Metanephros (tissue), 1 donor: ENCODE results near the gene UTP14A. TPM values are rescaled to one million over a fixed set of nuclear protein-coding genes. Genes with fewer than 3 reads are reported as not detected.

Source experiments
- total RNA-seq: library from RNA; depleted of rRNA; stranded (reverse); fragments of >200 nt; gene quantifications from one replicate; pipeline ENCODE4 v1.2.3, GENCODE V29; 2014

The UTP14A gene, protein sequence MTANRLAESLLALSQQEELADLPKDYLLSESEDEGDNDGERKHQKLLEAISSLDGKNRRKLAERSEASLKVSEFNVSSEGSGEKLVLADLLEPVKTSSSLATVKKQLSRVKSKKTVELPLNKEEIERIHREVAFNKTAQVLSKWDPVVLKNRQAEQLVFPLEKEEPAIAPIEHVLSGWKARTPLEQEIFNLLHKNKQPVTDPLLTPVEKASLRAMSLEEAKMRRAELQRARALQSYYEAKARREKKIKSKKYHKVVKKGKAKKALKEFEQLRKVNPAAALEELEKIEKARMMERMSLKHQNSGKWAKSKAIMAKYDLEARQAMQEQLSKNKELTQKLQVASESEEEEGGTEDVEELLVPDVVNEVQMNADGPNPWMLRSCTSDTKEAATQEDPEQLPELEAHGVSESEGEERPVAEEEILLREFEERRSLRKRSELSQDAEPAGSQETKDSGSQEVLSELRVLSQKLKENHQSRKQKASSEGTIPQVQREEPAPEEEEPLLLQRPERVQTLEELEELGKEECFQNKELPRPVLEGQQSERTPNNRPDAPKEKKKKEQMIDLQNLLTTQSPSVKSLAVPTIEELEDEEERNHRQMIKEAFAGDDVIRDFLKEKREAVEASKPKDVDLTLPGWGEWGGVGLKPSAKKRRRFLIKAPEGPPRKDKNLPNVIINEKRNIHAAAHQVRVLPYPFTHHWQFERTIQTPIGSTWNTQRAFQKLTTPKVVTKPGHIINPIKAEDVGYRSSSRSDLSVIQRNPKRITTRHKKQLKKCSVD
- 8.5 TPM for total RNA-seq

DNA sequence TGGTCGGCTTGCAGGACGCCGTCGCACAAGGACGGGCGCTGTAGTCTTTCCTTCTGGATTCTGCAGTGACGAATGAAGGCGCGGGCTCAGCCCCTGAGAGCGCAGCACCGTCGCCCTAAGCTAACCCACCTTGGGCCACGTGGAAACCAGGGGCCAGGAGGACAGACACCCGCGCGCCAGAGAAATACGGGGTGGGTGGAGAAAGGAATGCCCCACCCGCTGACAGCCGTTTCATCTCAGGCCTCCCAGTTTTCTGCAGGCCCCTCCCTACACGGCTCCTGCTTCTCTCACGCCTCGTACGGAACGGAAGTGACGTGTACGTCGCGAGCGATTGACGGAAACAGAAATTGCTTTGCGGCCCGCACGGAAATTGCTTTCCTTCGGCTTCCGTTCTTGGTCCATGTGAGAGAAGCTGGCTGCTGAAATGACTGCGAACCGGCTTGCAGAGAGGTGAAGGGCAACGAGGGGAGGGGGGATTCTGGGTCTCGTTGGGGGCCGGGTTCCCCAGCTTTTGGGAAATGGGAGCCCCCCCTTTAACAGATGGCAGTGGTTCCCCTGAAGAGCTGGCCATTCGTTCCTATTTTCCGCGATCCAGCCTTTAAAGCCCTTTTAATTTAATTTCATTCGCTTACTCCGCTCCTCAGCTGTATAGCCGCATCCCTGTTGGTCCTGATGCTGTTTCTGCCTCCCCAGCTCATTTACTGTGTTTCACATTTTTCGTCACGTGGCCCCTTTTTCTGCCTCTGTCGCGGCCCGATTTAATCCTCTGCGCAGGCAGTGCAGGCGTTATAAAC is at the start of gene UTP14A:
Gene UTP14A, plus strand, starts transcription at position 378 of the 794 bp plus-strand sequence. Its CDS starts 47 bp downstream, at position 425.

Other genes starting within 250 kb of the UTP14A start
- gene XPNPEP2, start 167.2 kb upstream of the UTP14A start, total RNA-seq = 28.7 TPM
- gene SASH3, start 126.2 kb upstream of the UTP14A start, total RNA-seq = 6.7 TPM
- gene ZDHHC9, start 62.3 kb upstream of the UTP14A start, total RNA-seq = 19.4 TPM
- 11.6 TPM for gene BCORL1, start 76.5 kb downstream of the UTP14A start, total RNA-seq
- 9.5 TPM for gene ELF4, start 204.3 kb downstream of the UTP14A start, total RNA-seq